Memory B cell (primary cell): Measurements from ENCODE around the gene ZP2.

Source experiments
- ATAC-seq: fragments of 150-1000 bp; cut with Tn5 transposase; 2 replicates; pipeline ENCODE4 v1.10.0; 2021; ENCODE audit warnings: low read depth, mild to moderate bottlenecking, moderate library complexity
- DNase-seq, 2 donors: peaks; one replicate each; pipeline ENCODE4 v3.0.0; 2022; ENCODE audit warnings: low spot score in 2 of 2
- H3K27ac Mint-ChIP-seq: one replicate; pipeline ENCODE4 v1.8.0; 2022; ENCODE audit warnings: mild to moderate bottlenecking, moderate library complexity, mixed read lengths
- H3K27me3 Mint-ChIP-seq: one replicate; pipeline ENCODE4 v1.8.0; 2022; ENCODE audit warnings: mixed read lengths
- H3K36me3 Mint-ChIP-seq: one replicate; pipeline ENCODE4 v1.8.0; 2022; ENCODE audit warnings: mild to moderate bottlenecking, mixed read lengths
- H3K4me1 Mint-ChIP-seq: one replicate; pipeline ENCODE4 v1.8.0; 2022; ENCODE audit warnings: mixed read lengths
- H3K4me3 Mint-ChIP-seq: one replicate; pipeline ENCODE4 v1.8.0; 2022; ENCODE audit warnings: mild to moderate bottlenecking, moderate library complexity, mixed read lengths
- H3K9me3 Mint-ChIP-seq: one replicate; pipeline ENCODE4 v1.8.0; 2022; ENCODE audit warnings: mixed read lengths

ZP2 gene

DNA sequence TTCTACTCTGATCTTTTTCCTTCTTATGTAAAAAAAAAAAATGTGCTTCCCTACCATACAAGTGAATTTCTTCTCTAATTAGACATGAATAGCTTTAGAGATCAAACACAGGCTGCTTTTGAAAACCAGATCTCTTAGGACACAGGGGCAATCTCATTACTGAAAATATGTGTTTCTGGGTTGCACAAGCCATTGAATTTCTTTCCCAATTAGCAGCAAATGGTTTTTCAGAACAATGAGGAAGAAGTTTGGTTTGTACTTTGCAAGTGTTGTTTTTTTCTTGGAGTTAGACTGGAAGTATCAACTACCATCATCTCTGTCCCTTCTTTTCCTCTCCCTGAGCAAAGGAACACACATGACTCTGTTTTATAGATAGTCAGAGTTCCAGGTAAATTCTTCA, 16.5 kb upstream of the ZP2 start:
- Mint-ChIP-seq H3K4me1 (peaks cover 4% of the 10 kb centered on the region), H3K9me3 (no peaks in the 10 kb centered on the region), H3K27ac (no peak overlapping the region), H3K36me3 (no peaks in the 10 kb centered on the region), H3K27me3 (peaks cover 14% of the 10 kb centered on the region), H3K4me3 (no peak overlapping the region)
- no peak for ATAC-seq
- no peak for DNase-seq

DNA sequence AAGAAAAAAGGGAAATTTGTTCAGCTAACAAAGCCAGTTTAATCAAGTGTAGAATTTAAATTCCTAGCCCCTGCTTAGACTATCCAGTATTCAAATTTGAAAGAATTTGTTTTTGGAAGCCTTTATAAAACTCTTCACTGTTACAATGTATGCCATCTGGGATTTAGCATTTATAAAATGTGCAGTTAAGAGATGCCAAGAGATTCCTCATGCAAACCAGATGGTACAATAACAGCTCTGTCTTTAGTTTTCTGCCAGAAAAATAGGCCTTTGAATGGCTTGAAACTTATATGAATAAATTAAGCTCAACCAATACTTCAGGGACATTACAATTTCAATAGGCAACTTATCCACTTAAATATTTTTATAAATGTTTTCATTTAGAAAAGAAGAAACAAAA, 15.4 kb upstream of the ZP2 start:
- Mint-ChIP-seq H3K9me3 (no peaks in the 10 kb centered on the region), H3K36me3 (no peaks in the 10 kb centered on the region), H3K27me3 (peaks cover 13% of the 10 kb centered on the region), H3K4me1 (peaks cover 6% of the 10 kb centered on the region), H3K4me3 (no peak overlapping the region), H3K27ac (no peak overlapping the region)
- DNase-seq (no peak), ATAC-seq (no peak)

DNA sequence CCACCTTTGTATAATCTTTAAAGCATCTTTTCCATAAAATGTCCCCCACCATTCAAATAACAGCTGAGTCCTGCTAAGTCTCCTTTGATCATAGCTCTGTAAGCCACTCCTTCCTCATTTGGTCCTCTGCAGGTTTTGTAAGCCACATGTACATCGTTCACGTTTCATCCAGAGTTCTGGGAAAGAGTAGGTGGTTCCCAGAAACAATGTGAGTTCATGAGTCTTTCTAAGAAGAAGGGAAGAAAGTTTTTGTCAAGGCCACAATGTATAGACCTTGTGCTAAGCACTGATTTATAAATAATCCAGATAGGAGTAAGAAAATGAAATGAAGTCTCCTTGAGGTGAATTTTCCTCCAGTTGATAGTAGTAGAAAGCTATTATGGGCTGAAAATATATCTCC, 13.4 kb upstream of the ZP2 start:
- Mint-ChIP-seq H3K27me3 (peaks cover 14% of the 10 kb centered on the region), H3K4me3 (no peak overlapping the region)
- no peak for ATAC-seq

DNA sequence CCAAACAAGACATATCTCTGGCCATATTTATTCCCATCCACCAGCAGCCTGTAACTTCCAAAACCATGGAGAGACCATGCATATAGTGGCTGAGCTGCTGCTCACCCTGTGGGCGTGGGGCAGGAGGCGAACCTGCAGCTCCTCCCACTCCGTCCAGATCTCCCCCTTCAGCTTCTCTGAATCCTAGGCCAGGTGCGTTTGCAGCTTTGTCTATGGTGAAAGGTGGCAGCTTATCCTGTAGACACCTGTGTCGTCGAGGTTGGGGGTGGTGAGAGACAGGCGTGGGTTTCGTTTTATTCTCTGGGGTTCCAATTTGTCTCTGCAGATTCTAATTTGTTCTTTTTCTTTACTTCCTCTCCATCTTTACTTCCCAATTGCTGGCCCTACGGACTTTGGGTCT, 12.4 kb upstream of the ZP2 start:
- no peaks in the 10 kb centered on the region for H3K36me3 Mint-ChIP-seq
- no peak overlapping the region for H3K27ac Mint-ChIP-seq
- H3K4me3 Mint-ChIP-seq: no peak overlapping the region
- H3K9me3 Mint-ChIP-seq: no peaks in the 10 kb centered on the region
- DNase-seq: no peak
- ATAC-seq: no peak
- H3K4me1 Mint-ChIP-seq: peaks cover 6% of the 10 kb centered on the region
- H3K27me3 Mint-ChIP-seq: peaks cover 12% of the 10 kb centered on the region

More for the DNA sequence above, 13.4 kb upstream of the ZP2 start:
- no peak for DNase-seq
- Mint-ChIP-seq H3K27ac (no peak overlapping the region), H3K4me1 (peaks cover 6% of the 10 kb centered on the region), H3K9me3 (no peaks in the 10 kb centered on the region), H3K36me3 (no peaks in the 10 kb centered on the region)

DNA sequence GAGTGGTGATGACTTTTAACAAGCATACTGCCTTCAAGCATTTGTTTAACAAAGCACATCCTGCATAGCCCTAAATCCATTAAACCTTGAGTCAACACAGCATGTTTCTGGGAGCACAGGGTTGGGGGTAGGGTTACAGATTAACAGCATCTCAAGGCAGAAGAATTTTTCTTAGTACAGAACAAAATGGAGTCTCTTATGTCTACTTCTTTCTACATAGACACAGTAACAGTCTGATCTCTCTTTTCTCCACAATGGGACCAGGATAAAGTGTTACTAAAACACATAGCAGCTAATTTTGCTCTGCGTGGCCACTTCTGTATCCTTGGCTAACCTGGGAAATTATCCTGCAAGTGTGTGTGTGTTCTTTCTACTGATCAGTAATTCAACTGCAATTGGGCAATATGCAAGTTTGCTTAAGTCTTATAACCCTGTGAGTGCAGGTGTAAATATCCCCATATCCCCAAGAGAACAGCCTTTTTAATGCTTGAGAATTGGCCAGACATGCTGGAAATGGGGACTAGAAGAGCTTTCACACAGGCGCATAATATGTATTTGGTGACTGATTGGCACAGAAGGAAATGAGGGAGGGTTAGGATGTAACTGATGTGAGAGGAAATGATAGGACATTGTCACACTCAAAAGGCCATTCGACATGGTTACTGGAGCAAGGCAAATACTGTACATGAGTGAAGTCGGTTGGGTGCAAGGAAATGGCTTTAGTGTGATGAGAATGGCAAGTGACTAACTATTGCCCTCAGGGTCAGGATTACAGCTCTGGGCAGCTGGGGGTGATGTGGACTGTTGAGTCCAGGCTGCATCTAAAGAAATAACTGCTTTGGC, 11.3 kb upstream of the ZP2 start:
- peaks cover 6% of the 10 kb centered on the region for H3K4me1 Mint-ChIP-seq
- H3K9me3 Mint-ChIP-seq: no peaks in the 10 kb centered on the region
- no peak overlapping the region for H3K4me3 Mint-ChIP-seq
- ATAC-seq (no peak), DNase-seq (no peak)
- no peaks in the 10 kb centered on the region for H3K36me3 Mint-ChIP-seq
- H3K27me3 Mint-ChIP-seq: peaks cover 11% of the 10 kb centered on the region
- H3K27ac Mint-ChIP-seq: no peak overlapping the region

DNA sequence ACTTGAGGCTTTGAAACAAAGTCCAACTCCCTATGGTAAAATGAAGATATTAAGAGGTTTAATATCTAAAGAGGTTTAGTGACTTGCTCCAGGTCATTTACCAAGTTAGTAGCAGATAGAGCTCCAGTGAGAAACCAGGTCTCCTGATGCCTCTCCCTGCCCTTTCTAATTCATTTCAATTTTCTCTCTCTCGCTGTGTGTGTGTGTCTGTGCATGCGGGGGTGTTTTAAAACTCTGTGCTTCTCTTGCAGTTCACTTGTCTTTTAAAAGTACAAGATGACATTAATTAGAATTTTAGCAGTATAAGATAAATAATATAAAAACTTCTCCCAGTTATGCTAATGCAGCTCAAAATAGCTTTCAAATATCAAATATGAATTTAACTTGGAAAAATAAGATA, 8.2 kb upstream of the ZP2 start:
- H3K27me3 Mint-ChIP-seq: peaks cover 9% of the 10 kb centered on the region
- no peak overlapping the region for H3K4me3 Mint-ChIP-seq
- DNase-seq (no peak), ATAC-seq (no peak)
- no peaks in the 10 kb centered on the region for H3K36me3 Mint-ChIP-seq
- H3K4me1 Mint-ChIP-seq: peaks cover 3% of the 10 kb centered on the region
- H3K27ac Mint-ChIP-seq: no peak overlapping the region
- no peaks in the 10 kb centered on the region for H3K9me3 Mint-ChIP-seq

DNA sequence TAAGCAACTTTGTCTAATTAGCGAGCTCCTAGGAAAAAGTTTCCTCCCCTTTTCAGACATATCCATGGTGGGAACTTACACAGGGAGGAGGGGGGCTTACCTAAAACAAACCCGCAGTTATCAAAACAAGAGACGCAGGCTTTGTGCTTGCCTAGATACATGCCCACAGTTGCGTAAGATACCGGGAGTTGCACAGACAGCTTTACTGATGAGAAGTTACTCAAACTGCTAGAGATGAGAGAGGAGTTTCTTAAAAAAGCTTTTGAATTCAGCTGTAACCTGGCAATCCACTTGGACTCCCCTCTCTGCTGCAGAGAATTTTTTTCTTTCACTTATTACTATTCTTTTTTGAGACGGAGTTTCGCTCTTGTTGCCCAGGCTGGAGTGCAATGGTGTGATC, 6.8 kb upstream of the ZP2 start:
- peaks cover 3% of the 10 kb centered on the region for H3K4me1 Mint-ChIP-seq
- peaks cover 9% of the 10 kb centered on the region for H3K27me3 Mint-ChIP-seq
- ATAC-seq (no peak), DNase-seq (no peak)
- H3K36me3 Mint-ChIP-seq: no peaks in the 10 kb centered on the region
- H3K27ac Mint-ChIP-seq: no peak overlapping the region
- no peaks in the 10 kb centered on the region for H3K9me3 Mint-ChIP-seq
- no peak overlapping the region for H3K4me3 Mint-ChIP-seq

DNA sequence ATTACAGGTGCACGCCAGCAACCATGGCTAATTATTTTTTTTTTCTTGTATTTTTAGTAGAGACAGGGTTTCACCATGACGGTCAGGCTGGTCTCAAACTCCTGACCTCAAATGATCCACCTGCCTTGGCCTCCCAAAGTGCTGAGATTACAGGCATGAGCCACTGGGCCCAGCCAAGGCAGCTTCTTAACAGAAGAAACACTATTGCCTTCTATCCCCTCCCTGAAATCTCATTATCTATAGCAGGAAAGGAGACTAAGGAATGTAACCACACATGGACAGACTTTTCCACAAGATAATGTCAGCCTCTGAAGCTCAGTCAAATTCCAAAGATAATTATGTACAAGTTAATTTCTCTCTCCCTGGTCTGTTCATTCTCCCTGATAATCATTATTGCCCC, 5.7 kb upstream of the ZP2 start:
- no peak overlapping the region for H3K27ac Mint-ChIP-seq
- no peaks in the 10 kb centered on the region for H3K36me3 Mint-ChIP-seq
- DNase-seq (no peak), ATAC-seq (no peak)
- H3K9me3 Mint-ChIP-seq: no peaks in the 10 kb centered on the region
- no peak overlapping the region for H3K4me3 Mint-ChIP-seq
- no peaks in the 10 kb centered on the region for H3K4me1 Mint-ChIP-seq
- peaks cover 6% of the 10 kb centered on the region for H3K27me3 Mint-ChIP-seq

DNA sequence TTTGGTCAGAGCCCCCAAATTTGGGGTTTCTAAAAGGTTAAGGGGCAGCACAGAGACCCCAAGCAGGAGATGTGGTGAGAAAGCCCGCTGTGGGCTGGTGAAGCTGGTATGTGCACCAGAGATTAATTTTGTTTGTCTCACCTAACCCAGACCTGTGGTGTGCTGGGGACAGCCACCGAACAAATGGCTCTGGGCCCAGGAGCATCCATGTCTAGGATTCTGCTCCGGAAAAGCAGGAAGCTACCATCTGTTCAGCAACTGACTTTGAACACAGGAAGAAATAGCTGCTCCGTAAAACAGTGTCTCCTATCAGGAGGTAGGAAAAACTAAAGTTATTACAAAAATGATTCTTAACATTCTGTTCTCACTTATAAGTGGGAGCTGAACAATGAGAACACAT, 2.7 kb upstream of the ZP2 start:
- no peak overlapping the region for H3K4me3 Mint-ChIP-seq
- ATAC-seq (no peak), DNase-seq (no peak)
- peaks cover 5% of the 10 kb centered on the region for H3K27me3 Mint-ChIP-seq
- H3K27ac Mint-ChIP-seq: no peak overlapping the region
- H3K36me3 Mint-ChIP-seq: no peaks in the 10 kb centered on the region
- H3K4me1 Mint-ChIP-seq: no peaks in the 10 kb centered on the region
- H3K9me3 Mint-ChIP-seq: no peaks in the 10 kb centered on the region

DNA sequence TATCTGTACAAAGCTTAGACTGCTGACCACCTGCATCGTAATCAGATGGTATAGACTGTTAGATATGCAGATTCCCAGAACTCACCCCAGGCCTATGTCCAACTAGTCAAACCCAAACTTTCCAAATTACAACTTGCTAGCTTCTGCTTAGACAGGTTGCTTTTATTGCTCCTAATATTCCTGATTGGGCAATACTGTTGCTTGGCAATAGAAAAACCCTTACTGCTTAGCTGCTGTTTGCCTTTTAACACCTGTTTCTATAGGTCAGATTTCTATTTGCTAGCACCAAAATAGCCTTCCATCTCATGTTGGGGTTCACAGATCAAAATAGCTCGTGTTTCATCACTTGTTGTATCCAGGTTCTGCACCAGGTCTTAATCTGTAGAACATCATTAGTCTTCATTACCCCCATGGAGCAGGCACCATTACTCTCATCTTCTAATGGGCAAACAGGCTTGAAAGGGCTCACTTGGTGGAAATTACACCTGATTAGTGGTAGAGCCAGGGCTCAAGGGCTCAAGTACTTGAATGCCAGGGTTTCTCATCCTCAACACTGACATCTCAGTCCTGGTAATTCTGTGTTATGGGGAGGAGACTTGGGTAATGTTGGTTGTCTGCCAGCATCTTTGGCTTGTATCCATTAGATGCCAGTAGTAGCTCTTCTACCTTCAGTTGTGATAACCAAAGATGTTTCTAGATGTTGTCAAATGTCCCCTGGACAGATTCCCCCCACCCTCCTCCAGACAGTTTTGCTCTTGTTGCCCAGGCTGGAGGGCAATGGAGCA, 2.7 kb downstream of the ZP2 start:
- H3K27ac Mint-ChIP-seq: no peak overlapping the region
- H3K4me3 Mint-ChIP-seq: no peak overlapping the region
- H3K4me1 Mint-ChIP-seq: no peaks in the 10 kb centered on the region
- H3K9me3 Mint-ChIP-seq: no peaks in the 10 kb centered on the region
- peaks cover 5% of the 10 kb centered on the region for H3K27me3 Mint-ChIP-seq
- no peaks in the 10 kb centered on the region for H3K36me3 Mint-ChIP-seq
- ATAC-seq: no peak
- no peak for DNase-seq

DNA sequence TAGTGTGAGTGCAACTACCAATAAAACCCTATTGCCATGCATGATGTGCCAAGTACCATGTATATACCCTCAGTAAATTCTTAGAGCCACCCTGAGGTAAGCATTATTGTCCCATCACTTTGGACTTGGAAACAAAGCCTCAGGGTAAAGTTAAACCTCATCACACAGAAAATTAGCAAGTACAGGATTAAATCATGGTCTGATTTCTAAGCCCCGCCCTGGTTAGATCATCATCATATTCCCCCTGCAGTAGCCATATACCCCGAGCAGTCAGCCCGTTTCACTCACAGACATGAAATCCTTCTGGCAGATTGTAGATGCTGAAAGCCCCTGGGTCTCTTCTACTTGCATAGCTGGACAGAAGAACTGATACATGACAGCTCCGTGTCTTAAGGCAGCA, 4.8 kb downstream of the ZP2 start:
- ATAC-seq: no peak
- H3K36me3 Mint-ChIP-seq: no peaks in the 10 kb centered on the region
- H3K4me3 Mint-ChIP-seq: no peak overlapping the region
- no peaks in the 10 kb centered on the region for H3K4me1 Mint-ChIP-seq
- no peaks in the 10 kb centered on the region for H3K9me3 Mint-ChIP-seq
- H3K27me3 Mint-ChIP-seq: peaks cover 10% of the 10 kb centered on the region
- no peak overlapping the region for H3K27ac Mint-ChIP-seq
- no peak for DNase-seq

DNA sequence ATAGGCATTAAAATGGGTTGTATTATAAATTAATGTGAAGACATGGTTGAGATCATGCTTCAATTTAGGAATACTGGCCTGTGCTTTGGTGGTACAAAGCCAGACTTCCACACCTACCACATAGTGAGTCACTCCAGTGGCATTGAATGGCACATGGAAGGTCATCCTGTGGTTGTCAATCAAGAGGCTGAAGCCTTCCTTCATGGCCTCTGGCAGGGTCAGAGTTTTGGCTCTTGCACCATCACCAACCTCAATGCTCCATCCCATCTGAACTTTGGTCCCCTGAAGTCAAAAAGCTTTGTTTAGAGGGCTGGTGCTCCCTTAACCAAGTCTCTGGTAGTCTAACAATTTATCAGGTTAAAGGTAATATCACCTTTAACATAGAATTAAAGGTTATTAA, 6.1 kb downstream of the ZP2 start:
- H3K36me3 Mint-ChIP-seq: no peaks in the 10 kb centered on the region
- H3K27me3 Mint-ChIP-seq: peaks cover 18% of the 10 kb centered on the region
- no peaks in the 10 kb centered on the region for H3K9me3 Mint-ChIP-seq
- no peaks in the 10 kb centered on the region for H3K4me1 Mint-ChIP-seq
- no peak overlapping the region for H3K4me3 Mint-ChIP-seq
- no peak for DNase-seq
- no peak for ATAC-seq
- no peak overlapping the region for H3K27ac Mint-ChIP-seq

DNA sequence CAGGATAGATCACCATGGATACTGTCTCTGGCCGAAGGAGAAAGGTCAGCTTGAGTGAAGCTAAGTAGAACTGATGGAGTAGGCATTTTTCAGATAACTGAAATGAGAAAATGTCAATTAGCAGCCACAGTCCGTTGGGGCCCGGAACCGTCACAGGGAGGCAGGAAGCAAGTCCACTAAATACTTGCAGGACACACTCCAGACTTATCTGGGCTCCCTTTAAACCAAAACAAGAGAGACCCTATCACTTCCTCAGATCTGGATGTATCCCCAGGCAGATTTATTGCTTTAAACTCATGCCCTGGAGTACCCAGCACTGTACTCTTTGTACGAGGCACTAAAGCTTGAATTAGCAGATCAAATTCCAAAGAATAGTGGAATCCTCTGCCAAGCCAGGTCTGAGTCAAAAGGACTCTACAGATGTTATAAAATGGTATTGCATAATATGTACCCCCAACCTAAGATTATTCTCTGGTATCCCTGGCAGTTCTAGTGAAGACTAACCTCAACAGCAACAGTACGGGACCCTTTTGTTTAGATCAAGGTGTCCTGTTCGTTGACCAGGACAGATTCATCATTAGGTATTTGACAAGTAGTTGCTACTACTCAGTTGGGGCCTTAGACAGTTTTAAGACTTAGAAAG, 8.1 kb downstream of the ZP2 start:
- DNase-seq (no peak), ATAC-seq (no peak)
- Mint-ChIP-seq H3K4me1 (no peaks in the 10 kb centered on the region), H3K27me3 (peaks cover 18% of the 10 kb centered on the region), H3K27ac (no peak overlapping the region), H3K36me3 (no peaks in the 10 kb centered on the region), H3K4me3 (no peak overlapping the region), H3K9me3 (no peaks in the 10 kb centered on the region)

DNA sequence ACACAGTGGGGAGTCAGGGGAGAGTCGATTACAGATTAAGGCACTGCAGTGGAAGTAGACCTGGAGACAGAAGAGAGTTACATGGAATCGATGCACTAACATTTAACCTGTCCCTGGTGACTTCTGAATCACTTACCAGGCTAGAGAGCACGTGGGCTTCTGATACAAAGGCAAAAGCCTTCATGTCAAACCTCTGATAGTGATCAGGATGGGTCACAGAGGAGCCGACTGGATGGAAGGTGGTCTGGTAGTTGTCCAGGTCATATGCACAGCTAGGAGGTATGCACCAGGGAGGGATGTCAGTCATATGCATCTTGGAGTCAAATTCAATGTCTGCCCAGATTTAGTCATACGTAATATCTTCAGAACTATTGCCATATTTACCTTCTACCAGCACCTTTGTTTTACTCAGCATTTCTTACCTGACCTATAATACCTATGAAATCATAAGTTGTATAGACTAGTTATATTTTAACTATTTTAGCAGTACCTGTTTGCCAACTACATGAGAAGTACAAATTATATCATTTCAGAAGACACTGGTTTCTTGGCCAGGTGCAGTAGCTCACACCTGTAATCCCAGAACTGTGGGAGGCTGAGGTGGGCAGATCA, 11.7 kb downstream of the ZP2 start:
- Mint-ChIP-seq H3K27me3 (peaks cover 18% of the 10 kb centered on the region), H3K4me1 (peaks cover 7% of the 10 kb centered on the region), H3K4me3 (no peak overlapping the region), H3K9me3 (no peaks in the 10 kb centered on the region), H3K36me3 (no peaks in the 10 kb centered on the region), H3K27ac (no peak overlapping the region)
- ATAC-seq (no peak), DNase-seq (no peak)
